AG09319 (cell line): ENCODE results near the gene OLFML2A.

ENCODE experiments used
- DNase-seq: peaks from one replicate; pipeline ENCODE4 v3.0.0-alpha.2; 2010; ENCODE audit warnings: low read depth; ENCODE audit errors: extremely low read depth
- TF ChIP-seq, protein P1 (sequence below): IDR thresholded peaks from 2 replicates; pipeline ENCODE4 v1.5.1; 2011; ENCODE audit warnings: low read depth, mild to moderate bottlenecking, inconsistent platforms, low read length, moderate library complexity

Gene OLFML2A

DNA sequence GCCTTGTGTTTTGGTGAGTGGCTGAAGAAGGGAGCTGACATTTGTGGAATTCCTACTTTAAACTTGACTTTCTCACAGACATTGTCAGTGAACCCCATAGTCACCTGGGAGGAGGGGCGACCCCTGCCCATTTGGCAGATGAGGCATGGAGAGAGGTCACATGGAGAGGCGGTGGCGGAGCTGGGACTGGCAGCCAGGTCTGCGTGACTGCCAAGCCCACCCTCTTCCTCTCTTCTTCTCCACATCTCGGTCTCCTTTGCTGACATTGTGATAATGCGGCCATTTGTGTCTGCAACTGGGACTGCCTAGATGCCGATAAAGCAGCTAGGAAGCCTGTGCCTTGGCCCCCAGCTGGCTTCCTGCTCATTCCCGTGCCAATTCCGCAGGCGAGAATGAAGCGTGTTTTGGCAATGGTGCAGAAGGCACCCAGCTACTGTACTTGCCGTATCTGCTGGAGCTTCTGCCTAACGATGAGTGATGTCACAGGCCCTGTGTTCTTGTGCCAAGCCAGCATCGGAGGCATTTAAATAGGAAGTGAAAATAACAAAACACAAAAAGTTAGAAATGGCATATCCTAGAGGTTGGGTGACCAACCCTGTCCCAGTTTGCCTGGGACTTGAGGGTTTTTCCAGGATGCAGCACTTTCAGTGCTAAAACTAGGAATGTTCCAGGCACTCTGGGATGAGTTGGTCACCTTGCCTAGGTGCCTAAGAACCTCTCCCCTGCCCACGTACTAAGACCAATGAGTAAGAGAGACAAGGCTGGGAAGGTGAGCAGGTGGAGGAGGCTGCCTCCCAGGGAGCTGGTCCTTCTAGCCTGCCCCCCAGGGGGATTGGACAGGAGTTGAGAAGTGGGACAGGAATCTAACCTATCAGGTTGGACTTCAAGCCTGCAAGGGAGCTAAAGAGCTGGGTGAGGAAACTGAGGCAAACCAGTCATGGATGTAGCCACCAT is 23.6 kb downstream of the OLFML2A start:
- TF ChIP-seq, protein P1, sequence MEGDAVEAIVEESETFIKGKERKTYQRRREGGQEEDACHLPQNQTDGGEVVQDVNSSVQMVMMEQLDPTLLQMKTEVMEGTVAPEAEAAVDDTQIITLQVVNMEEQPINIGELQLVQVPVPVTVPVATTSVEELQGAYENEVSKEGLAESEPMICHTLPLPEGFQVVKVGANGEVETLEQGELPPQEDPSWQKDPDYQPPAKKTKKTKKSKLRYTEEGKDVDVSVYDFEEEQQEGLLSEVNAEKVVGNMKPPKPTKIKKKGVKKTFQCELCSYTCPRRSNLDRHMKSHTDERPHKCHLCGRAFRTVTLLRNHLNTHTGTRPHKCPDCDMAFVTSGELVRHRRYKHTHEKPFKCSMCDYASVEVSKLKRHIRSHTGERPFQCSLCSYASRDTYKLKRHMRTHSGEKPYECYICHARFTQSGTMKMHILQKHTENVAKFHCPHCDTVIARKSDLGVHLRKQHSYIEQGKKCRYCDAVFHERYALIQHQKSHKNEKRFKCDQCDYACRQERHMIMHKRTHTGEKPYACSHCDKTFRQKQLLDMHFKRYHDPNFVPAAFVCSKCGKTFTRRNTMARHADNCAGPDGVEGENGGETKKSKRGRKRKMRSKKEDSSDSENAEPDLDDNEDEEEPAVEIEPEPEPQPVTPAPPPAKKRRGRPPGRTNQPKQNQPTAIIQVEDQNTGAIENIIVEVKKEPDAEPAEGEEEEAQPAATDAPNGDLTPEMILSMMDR, result no peak
- DNase-seq, result no peak

DNA sequence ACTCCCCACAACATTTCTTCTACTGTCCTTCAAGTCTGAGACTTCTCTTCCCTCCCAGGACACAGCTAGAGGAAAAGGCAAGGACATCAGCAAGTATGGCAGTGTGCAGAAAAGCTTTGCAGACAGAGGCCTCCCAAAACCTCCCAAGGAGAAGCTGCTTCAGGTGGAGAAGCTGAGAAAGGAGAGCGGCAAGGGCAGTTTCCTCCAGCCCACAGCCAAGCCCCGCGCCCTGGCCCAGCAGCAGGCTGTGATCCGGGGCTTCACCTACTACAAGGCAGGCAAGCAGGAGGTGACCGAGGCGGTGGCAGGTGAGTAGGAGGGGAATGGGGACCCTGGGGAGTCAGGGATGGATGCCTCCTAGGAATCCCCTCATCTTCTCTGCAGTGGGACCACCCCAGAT is 24.4 kb downstream of the OLFML2A start:
- DNase-seq, result no peak

DNA sequence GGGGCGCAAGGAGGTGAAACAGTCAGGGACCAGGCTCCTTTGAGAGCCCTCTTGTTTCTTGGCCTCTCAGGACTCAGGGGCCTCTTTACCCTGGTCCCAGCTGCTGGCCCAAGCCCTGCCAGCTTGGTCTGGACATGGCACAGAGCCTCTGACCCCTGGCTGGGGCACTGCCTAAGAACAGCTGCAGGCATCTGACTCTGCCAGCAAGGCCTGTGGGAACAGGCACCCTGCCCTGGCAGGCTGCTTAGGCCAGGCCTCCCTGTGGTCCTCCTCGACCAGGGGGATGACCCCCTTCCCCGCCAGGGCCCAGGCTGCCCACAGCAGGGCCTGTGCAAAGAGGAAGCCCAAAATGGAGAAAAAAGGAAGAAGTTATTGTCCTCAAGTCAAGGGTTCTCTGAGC is 25.5 kb downstream of the OLFML2A start:
- TF ChIP-seq, protein P1, result no peak

More for the DNA sequence above, 24.4 kb downstream of the OLFML2A start:
- TF ChIP-seq, protein P1, result no peak

DNA sequence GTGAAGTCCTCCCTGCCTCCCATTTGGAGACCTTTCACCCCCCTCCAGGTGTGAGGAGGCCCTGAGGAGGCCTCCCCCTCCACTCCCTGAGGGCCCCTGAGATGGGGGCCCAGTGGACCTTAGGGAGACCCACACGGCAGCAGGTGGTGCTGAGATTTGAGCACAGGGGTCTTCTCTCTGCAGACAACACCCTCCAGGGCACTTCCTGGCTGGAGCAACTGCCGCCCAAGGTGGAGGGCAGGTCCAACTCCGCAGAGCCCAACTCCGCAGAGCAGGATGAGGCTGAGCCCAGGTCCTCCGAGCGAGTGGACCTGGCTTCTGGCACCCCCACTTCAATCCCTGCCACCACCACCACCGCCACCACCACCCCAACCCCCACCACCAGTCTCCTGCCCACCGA is 27.0 kb downstream of the OLFML2A start:
- TF ChIP-seq, protein P1, result no peak
- no peak for DNase-seq

More for the DNA sequence above, 25.5 kb downstream of the OLFML2A start:
- no peak for DNase-seq

DNA sequence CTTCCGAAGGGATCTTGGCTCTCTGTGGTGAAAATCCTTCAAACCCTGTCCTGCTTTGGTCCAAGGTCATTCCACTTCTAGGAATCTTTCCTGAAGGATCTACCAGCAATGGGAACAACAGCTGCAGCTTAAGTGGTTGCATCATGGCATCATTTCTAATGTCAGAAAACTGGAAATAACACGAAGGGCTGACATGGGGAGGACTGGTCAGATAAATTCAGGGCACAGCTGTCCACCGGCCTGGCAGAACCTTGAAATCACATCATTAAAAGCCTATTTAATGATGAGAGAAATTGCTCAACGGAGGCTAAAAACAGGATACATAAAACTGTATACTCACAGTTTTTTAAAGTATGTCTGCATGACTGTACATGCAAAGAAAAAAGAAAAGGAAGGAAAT is 28.3 kb downstream of the OLFML2A start:
- TF ChIP-seq, protein P1, result no peak
- DNase-seq, result no peak

DNA sequence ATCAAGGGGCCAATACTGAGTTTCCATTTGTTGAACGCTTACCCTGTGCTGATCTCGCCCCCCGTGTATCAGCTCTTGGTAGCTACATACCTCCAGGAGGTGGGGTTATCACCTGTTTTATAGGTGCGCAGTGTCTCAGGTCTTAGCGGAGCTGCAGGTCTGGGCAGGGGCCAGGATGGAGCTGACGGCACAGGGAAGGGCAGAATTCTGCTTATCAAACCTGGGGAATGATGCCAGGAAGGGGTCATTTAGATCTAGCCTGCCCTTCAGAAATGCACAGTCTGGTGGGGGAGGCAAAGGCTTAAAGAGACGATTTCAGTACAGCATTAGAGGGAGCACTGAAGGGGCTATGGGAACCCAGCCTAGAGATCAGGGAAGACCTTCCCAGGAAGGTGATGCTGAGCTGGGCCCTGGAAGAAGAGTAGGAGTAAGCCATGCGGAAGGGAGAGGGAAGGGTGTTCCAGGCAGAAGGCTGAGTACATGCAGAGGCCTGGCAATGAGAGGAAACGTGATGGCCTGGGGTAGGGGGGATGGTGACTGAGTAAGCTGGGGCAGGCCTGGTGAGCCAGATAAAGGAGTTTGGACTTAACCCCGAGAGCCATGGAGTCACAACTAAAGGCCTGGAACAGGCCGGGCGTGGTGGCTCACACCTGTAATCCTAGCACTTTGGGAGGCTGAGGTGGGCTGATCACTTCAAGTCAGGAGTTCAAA is 31.5 kb downstream of the OLFML2A start:
- TF ChIP-seq, protein P1, result no peak
- no peak for DNase-seq

DNA sequence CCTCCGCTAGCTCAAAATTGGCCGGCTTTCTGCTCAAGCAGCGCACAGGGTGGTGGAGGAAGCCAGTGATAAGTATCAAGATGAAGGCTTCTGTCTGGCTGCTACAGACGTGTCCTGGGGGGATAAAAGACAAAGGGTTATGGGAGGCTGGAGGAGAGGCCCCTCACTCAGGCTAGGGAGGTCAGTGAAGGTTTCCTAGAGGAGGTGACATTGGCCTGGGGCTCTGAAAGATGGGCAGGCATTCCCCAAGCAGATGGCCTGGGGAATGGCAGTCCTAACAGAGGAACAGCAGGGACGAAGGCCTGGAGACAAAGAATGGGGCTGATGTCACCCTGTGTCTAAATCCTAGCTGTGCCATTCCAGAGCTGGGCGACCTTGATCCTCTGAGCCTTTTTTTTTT is 32.3 kb downstream of the OLFML2A start:
- TF ChIP-seq, protein P1, result no peak
- DNase-seq, result no peak
